Stimulated activated CD8-positive, alpha-beta memory T cell treated with anti-CD3 and anti-CD28 coated beads, Interleukin-7, amount 100 ng/mL, for 24 hours (primary cell): Measurements from ENCODE around the gene LBH.

Experiments used
- DNase-seq: peaks from one replicate; pipeline ENCODE4 v3.0.0-alpha.2; 2020; ENCODE audit warnings: low read depth

The LBH gene

GRCh38 chr2:30305235-30305634 lies 73.9 kb downstream of the LBH start:
- DNase-seq, result no peak

- DNase-seq, result no peak
These were observed 75.2 kb downstream of the LBH start for GRCh38 chr2:30306522-30306921.

GRCh38 chr2:30308280-30308679 lies 76.9 kb downstream of the LBH start:
- no peak for DNase-seq
